ENCODE data around the gene SLC8A2.

Gene SLC8A2

GRCh38 chr19:47450478-47450877, 21.2 kb downstream of the SLC8A2 start:
- TF ChIP-seq CTCF (IDR thresholded peaks at IDR 0.05; ENCODE audit: extremely low read depth, missing control alignments), result no peak
- no peak for DNase-seq (ENCODE audit: low spot score)

- TF ChIP-seq CTCF (IDR thresholded peaks at IDR 0.05; ENCODE audit: extremely low read depth, missing control alignments), result no peak
- no peak for DNase-seq (ENCODE audit: low spot score)
Measured at GRCh38 chr19:47448360-47448727, 23.3 kb downstream of the SLC8A2 start.

GRCh38 chr19:47447470-47448359, 24.0 kb downstream of the SLC8A2 start:
- DNase-seq (ENCODE audit: low spot score), result no peak
- TF ChIP-seq CTCF (IDR thresholded peaks at IDR 0.05; ENCODE audit: extremely low read depth, missing control alignments), result no peak

- no peak for TF ChIP-seq CTCF (IDR thresholded peaks at IDR 0.05; ENCODE audit: extremely low read depth, missing control alignments)
- DNase-seq (ENCODE audit: low spot score), result no peak
Measured at GRCh38 chr19:47446534-47447469, 24.9 kb downstream of the SLC8A2 start.

- no peak for DNase-seq (ENCODE audit: low spot score)
- no peak for TF ChIP-seq CTCF (IDR thresholded peaks at IDR 0.05; ENCODE audit: extremely low read depth, missing control alignments)
Measured at GRCh38 chr19:47445937-47446402, 25.7 kb downstream of the SLC8A2 start.

GRCh38 chr19:47445527-47445926, 26.2 kb downstream of the SLC8A2 start:
- no peak for DNase-seq (ENCODE audit: low spot score)
- no peak for TF ChIP-seq CTCF (IDR thresholded peaks at IDR 0.05; ENCODE audit: extremely low read depth, missing control alignments)

GRCh38 chr19:47444388-47444821, 27.3 kb downstream of the SLC8A2 start:
- no peak for TF ChIP-seq CTCF (IDR thresholded peaks at IDR 0.05; ENCODE audit: extremely low read depth, missing control alignments)
- DNase-seq (ENCODE audit: low spot score), result no peak
